ENCODE data around the gene ATP6V1G2.
A peak's percentile ranks its signal among the peaks of the same experiment; 100 is the strongest.

Gene ATP6V1G2

GRCh38 chr6:31529329-31530150 lies 16.9 kb downstream of the ATP6V1G2 start:
- TF ChIP-seq MAX (IDR thresholded peaks at IDR 0.05; ENCODE audit: low read depth, low read length) (no peak), POLR2A (IDR thresholded peaks at IDR 0.05; ENCODE audit: extremely low read depth, insufficient read length) (no peak), MYC (IDR thresholded peaks at IDR 0.05; ENCODE audit: low read depth, low read length) (no peak), CTCF (IDR thresholded peaks at IDR 0.05; ENCODE audit: low read depth, low read length) (no peak)
- DNase-seq (ENCODE audit: low read depth), result peak; percentile 21
- H3K4me3 ChIP-seq (ENCODE audit: low read depth, low read length), result no peak overlapping the region

- H3K4me3 ChIP-seq (ENCODE audit: low read depth, low read length), result no peak within 1 kb of the TSS
- TF ChIP-seq MAX (IDR thresholded peaks at IDR 0.05; ENCODE audit: low read depth, low read length) (no peak), MYC (IDR thresholded peaks at IDR 0.05; ENCODE audit: low read depth, low read length) (no peak), CTCF (IDR thresholded peaks at IDR 0.05; ENCODE audit: low read depth, low read length) (no peak), POLR2A (IDR thresholded peaks at IDR 0.05; ENCODE audit: extremely low read depth, insufficient read length) (no peak)
- DNase-seq (ENCODE audit: low read depth), result peak; percentile 18
Measured at GRCh38 chr6:31528821-31529328, 17.5 kb downstream of the ATP6V1G2 start, which contains the start of gene MCCD1. TSS of gene MCCD1 (plus strand) at chr6:31528962. CDS start at chr6:31529015, 53 bp downstream.

GRCh38 chr6:31528307-31528777 lies 18.1 kb downstream of the ATP6V1G2 start:
- DNase-seq (ENCODE audit: low read depth), result peak; percentile 32
- TF ChIP-seq CTCF (IDR thresholded peaks at IDR 0.05; ENCODE audit: low read depth, low read length) (no peak), MAX (IDR thresholded peaks at IDR 0.05; ENCODE audit: low read depth, low read length) (no peak), MYC (IDR thresholded peaks at IDR 0.05; ENCODE audit: low read depth, low read length) (no peak), POLR2A (IDR thresholded peaks at IDR 0.05; ENCODE audit: extremely low read depth, insufficient read length) (no peak)
- H3K4me3 ChIP-seq (ENCODE audit: low read depth, low read length), result no peak overlapping the region

- H3K4me3 ChIP-seq (ENCODE audit: low read depth, low read length), result no peak overlapping the region
- no peak for DNase-seq (ENCODE audit: low read depth)
- TF ChIP-seq CTCF (IDR thresholded peaks at IDR 0.05; ENCODE audit: low read depth, low read length) (no peak), MAX (IDR thresholded peaks at IDR 0.05; ENCODE audit: low read depth, low read length) (no peak), MYC (IDR thresholded peaks at IDR 0.05; ENCODE audit: low read depth, low read length) (no peak), POLR2A (IDR thresholded peaks at IDR 0.05; ENCODE audit: extremely low read depth, insufficient read length) (no peak)
Measured at GRCh38 chr6:31525932-31526591, 20.3 kb downstream of the ATP6V1G2 start.

GRCh38 chr6:31525553-31525931 lies 20.9 kb downstream of the ATP6V1G2 start:
- TF ChIP-seq MAX (IDR thresholded peaks at IDR 0.05; ENCODE audit: low read depth, low read length), result no peak
- TF ChIP-seq CTCF (IDR thresholded peaks at IDR 0.05; ENCODE audit: low read depth, low read length), result no peak
- TF ChIP-seq POLR2A (IDR thresholded peaks at IDR 0.05; ENCODE audit: extremely low read depth, insufficient read length), result no peak
- TF ChIP-seq MYC (IDR thresholded peaks at IDR 0.05; ENCODE audit: low read depth, low read length), result no peak
- DNase-seq (ENCODE audit: low read depth), result no peak
- no peak overlapping the region for H3K4me3 ChIP-seq (ENCODE audit: low read depth, low read length)
